SU-DHL-6 (cell line): Measurements from ENCODE around the gene TIAM2.

Experiments used
- CTCF ChIP-seq: fragments of 200-600 bp; sonication (generic); IDR thresholded peaks from one replicate; pipeline ENCODE4 v1.5.1; 2017; ENCODE audit warnings: antibody characterized with exemption, mild to moderate bottlenecking, low read length, moderate library complexity; ENCODE audit not compliant: insufficient read depth, poor library complexity, severe bottlenecking
- EZH2phosphoT487 ChIP-seq: fragments of 200-600 bp; sonication (generic), shearing (Covaris generic); conservative IDR thresholded peaks from 2 replicates; pipeline ENCODE4 v1.6.1; 2018; ENCODE audit warnings: mild to moderate bottlenecking, antibody characterized with exemption, low read length, moderate library complexity, mixed read lengths

DNA sequence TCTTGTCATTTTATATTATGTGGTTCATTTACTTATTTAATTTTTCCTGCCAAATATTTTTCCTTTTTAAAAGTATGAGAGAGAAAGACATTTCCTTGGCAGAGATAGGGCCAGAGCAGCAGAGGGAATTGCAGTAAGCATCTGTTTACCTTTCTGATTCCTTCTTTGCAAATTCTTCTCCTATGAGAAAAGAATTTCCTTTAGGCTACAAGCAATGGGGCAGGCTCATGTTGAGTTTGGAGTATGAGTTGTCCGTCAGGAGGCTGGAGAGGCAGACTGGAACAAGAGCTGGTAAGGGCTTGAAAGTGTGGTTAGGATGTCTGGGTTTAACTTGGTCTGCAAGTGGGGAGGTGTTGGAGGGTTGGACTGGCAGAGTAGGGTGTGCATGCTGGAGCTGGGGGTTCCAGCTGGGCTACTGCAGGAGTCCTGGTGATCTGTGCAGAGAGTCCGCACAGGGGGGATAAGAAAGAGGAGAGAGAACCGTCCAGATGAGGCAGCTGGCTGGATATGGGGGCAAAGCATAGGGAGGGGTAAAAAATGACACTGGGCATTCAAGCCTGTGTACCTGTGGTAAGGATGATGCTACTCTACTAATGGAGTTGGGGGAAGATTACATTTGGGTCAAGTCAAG lies 19.7 kb downstream of the TIAM2 start:
- TF ChIP-seq CTCF, result no peak
- no peak for TF ChIP-seq EZH2phosphoT487
